SK-N-SH (cell line): Measurements from ENCODE around the gene CYB561D1. TPM values are rescaled to one million over a fixed set of nuclear protein-coding genes. Genes with fewer than 3 reads are reported as not detected.
A peak's percentile ranks its signal among the peaks of the same experiment; 100 is the strongest.
"Not testable (repeated sequence)": the region's sequence is repeated elsewhere in the genome, so short reads cannot be mapped to it uniquely, and the experiment has no call there.

Experiments used
- CTCF ChIA-PET: fragments of 300-600, 350-600 bp; formaldehyde crosslinking; extraction: SDS; loops from one replicate; lab custom pipeline; 2021; lab: Yijun Ruan, JAX
- POLR2A ChIA-PET: fragments of 350-600 bp; sonication (Branson Sonifier 250); formaldehyde crosslinking; extraction: SDS; loops from one replicate; lab custom pipeline; 2020; ENCODE audit warnings: antibody characterized with exemption, inconsistent platforms; lab: Yijun Ruan, JAX
- DNase-seq: peaks from one replicate; pipeline ENCODE4 v3.0.0; 2012
- H2AFZ ChIP-seq: fragments of 200-600 bp; sonication (generic); 2 replicates; pipeline ENCODE4 v1.8.1; 2016; ENCODE audit warnings: antibody characterized with exemption, mild to moderate bottlenecking, low read depth
- H3F3A ChIP-seq: fragments of 200-600 bp; sonication (generic); replicated peaks from 2 replicates; pipeline ENCODE3; 2016; ENCODE audit warnings: antibody characterized with exemption, mild to moderate bottlenecking; ENCODE audit not compliant: insufficient read depth
- H3K27ac ChIP-seq, 2 experiments: fragments of 200-500 bp in 1 of 2; fragments of 200-600 bp in 1 of 2; sonication (Bioruptor generic) in 1 of 2; sonication (generic), shearing (Covaris generic) in 1 of 2; 2 replicates each; pipeline versions ENCODE4 v1.5.1 to v1.6.1; 2014 to 2016; ENCODE audit warnings: low read depth in 2 of 2, inconsistent platforms in 1 of 2, low read length in 1 of 2, mild to moderate bottlenecking in 1 of 2, mixed read lengths in 1 of 2
- H3K27me3 ChIP-seq: fragments of 200-600 bp; sonication (generic), shearing (Covaris generic); 2 replicates; pipeline ENCODE4 v1.6.1; 2016; ENCODE audit warnings: mixed run types; ENCODE audit not compliant: insufficient read depth
- H3K36me3 ChIP-seq, 2 experiments: fragments of 200-500 bp in 1 of 2; fragments of 200-600 bp in 1 of 2; sonication (Bioruptor generic) in 1 of 2; sonication (generic) in 1 of 2; replicated peaks in 1 of 2; 2 replicates each; pipeline versions ENCODE3 to v1.5.1; 2014 to 2016; ENCODE audit warnings: low read length in 1 of 2, mild to moderate bottlenecking in 1 of 2; ENCODE audit not compliant: insufficient read depth in 2 of 2, control insufficient read depth in 1 of 2
- H3K4me1 ChIP-seq, 2 experiments: fragments of 200-500 bp in 1 of 2; fragments of 200-600 bp in 1 of 2; sonication (Bioruptor generic) in 1 of 2; sonication (generic), shearing (Covaris generic) in 1 of 2; 2 replicates each; pipeline versions ENCODE4 v1.5.1 to v1.6.1; 2014 to 2016; ENCODE audit warnings: low read depth in 1 of 2, low read length in 1 of 2, mixed run types in 1 of 2; ENCODE audit not compliant: insufficient read depth in 2 of 2, control insufficient read depth in 1 of 2
- H3K4me2 ChIP-seq: fragments of 200-600 bp; sonication (generic), shearing (Covaris generic); 2 replicates; pipeline ENCODE4 v1.6.1; 2017; ENCODE audit warnings: mixed run types
- H3K4me3 ChIP-seq, 2 experiments: fragments of 200-500 bp in 1 of 2; fragments of 200-600 bp in 1 of 2; sonication (Bioruptor generic) in 1 of 2; sonication (generic), shearing (Covaris generic) in 1 of 2; 2 replicates each; pipeline versions ENCODE4 v1.5.1 to v1.8.1; 2014 to 2016; ENCODE audit warnings: low read depth in 2 of 2, inconsistent platforms in 1 of 2, low read length in 1 of 2, mild to moderate bottlenecking in 1 of 2, mixed read lengths in 1 of 2, moderate library complexity in 1 of 2
- H3K79me2 ChIP-seq: fragments of 200-600 bp; sonication (generic); 2 replicates; pipeline ENCODE4 v1.8.1; 2017; ENCODE audit warnings: mild to moderate bottlenecking; ENCODE audit not compliant: insufficient read depth
- H3K9ac ChIP-seq: fragments of 200-600 bp; sonication (generic); 2 replicates; pipeline ENCODE4 v1.6.1; 2017; ENCODE audit warnings: mixed run types
- H3K9me2 ChIP-seq: fragments of 200-600 bp; sonication (generic); 2 replicates; pipeline ENCODE4 v1.6.1; 2017; ENCODE audit warnings: mixed run types
- H3K9me3 ChIP-seq: fragments of 200-600 bp; sonication (generic); 2 replicates; pipeline ENCODE4 v1.6.1; 2017; ENCODE audit warnings: mixed run types, mild to moderate bottlenecking, moderate library complexity
- H4K20me1 ChIP-seq: fragments of 200-600 bp; sonication (generic); 2 replicates; pipeline ENCODE4 v1.6.1; 2017; ENCODE audit warnings: mild to moderate bottlenecking, mixed run types; ENCODE audit not compliant: insufficient read depth
- ELF1 ChIP-seq: IDR thresholded peaks from 2 replicates; pipeline ENCODE4 v1.4.0; 2012
- FOXJ3 ChIP-seq: sonication (generic); formaldehyde crosslinking; IDR thresholded peaks from 2 replicates; pipeline ENCODE4 v1.5.1; 2020; ENCODE audit warnings: mild to moderate bottlenecking, missing genetic modification reagents
- JUND ChIP-seq: IDR thresholded peaks from 2 replicates; pipeline ENCODE4 v1.4.0; 2012
- MAX ChIP-seq: IDR thresholded peaks from 2 replicates; pipeline ENCODE4 v1.4.0; 2012; ENCODE audit warnings: low read depth
- MEF2A ChIP-seq: IDR thresholded peaks from 2 replicates; pipeline ENCODE4 v1.4.0; 2012; ENCODE audit warnings: low read depth, borderline replicate concordance
- MXI1 ChIP-seq: IDR thresholded peaks from 2 replicates; pipeline ENCODE4 v1.6.1; 2012; ENCODE audit warnings: mild to moderate bottlenecking, low read depth, low read length, improper control_type of control experiment
- NFIC ChIP-seq: IDR thresholded peaks from 2 replicates; pipeline ENCODE4 v1.4.0; 2012; ENCODE audit warnings: borderline replicate concordance
- NRF1 ChIP-seq: IDR thresholded peaks from 2 replicates; pipeline ENCODE4 v1.6.1; 2012; ENCODE audit warnings: low read depth, mild to moderate bottlenecking, low read length
- RCOR1 ChIP-seq: fragments of 150-350 bp; IDR thresholded peaks from 2 replicates; pipeline ENCODE4 v1.6.1; 2017; ENCODE audit warnings: antibody characterized with exemption, low read length
- REST ChIP-seq: IDR thresholded peaks from 2 replicates; pipeline ENCODE4 v1.6.1; 2012; ENCODE audit warnings: mild to moderate bottlenecking, low read depth, low read length, moderate library complexity
- RXRA ChIP-seq: IDR thresholded peaks from 2 replicates; pipeline ENCODE4 v1.4.0; 2012; ENCODE audit warnings: low read depth, mild to moderate bottlenecking, borderline replicate concordance
- SIN3A ChIP-seq: IDR thresholded peaks from 2 replicates; pipeline ENCODE4 v1.6.1; 2012; ENCODE audit warnings: low read depth, mild to moderate bottlenecking, low read length, moderate library complexity, borderline replicate concordance
- TCF12 ChIP-seq: IDR thresholded peaks from 2 replicates; pipeline ENCODE4 v1.4.0; 2012
- USF2 ChIP-seq: fragments of 150-350 bp; IDR thresholded peaks from 2 replicates; pipeline ENCODE4 v1.6.1; 2017; ENCODE audit warnings: antibody characterized with exemption, low read length, low read depth, borderline replicate concordance
- WGBS: methylation state at CpG from one replicate; pipeline ENCODE4 v1.1.6; 2017; ENCODE audit warnings: low lambda C conversion rate; 5-methylcytosine and 5-hydroxymethylcytosine counted together
- polyA plus RNA-seq, 3 experiments: library from polyadenylated mRNA; depleted of rRNA; stranded (reverse); fragments of >200 nt; gene quantifications; 2 replicates each; pipeline ENCODE4 v1.2.3, GENCODE V29; 2012

The CYB561D1 gene
- polyA plus RNA-seq, 1 of the 3 experiments (the other 2 are of a cell fraction), result 5.4 TPM

- no peak for TF ChIP-seq REST
These were observed 21.1 kb upstream of the CYB561D1 start (continued) for GRCh38 chr1:109472779-109473178.

GRCh38 chr1:109473284-109474057 lies 20.4 kb upstream of the CYB561D1 start:
- H2AFZ ChIP-seq, H3K36me3 ChIP-seq, H3K4me2 ChIP-seq, H3K9me3 ChIP-seq, H4K20me1 ChIP-seq, H3F3A ChIP-seq, H3K27ac ChIP-seq, H3K9me2 ChIP-seq, H3K79me2 ChIP-seq, POLR2A ChIA-PET, H3K4me3 ChIP-seq, H3K4me1 ChIP-seq, H3K9ac ChIP-seq: not testable (repeated sequence)
- H3K27me3 ChIP-seq, result peaks cover 93% of the 10 kb centered on the region
- WGBS, result 32% methylated on average over 12 of the region's 12 CpGs
- DNase-seq, result peak; percentile 3
- CTCF ChIA-PET, result interaction anchor here (0.8 to 1.5 kb wide), 6 partner anchors 10 to 59 kb away, joined by 3 to 6 read pairs (median 3); partner anchors contain the start of gene ATXN7L2

GRCh38 chr1:109474697-109475096 lies 19.2 kb upstream of the CYB561D1 start:
- H3K4me1 ChIP-seq, result no peaks in the 10 kb centered on the region; a peak in 1 of 4 replicates
- H3K27me3 ChIP-seq, result peaks cover 93% of the 10 kb centered on the region
- H3K27ac ChIP-seq, result no peak overlapping the region
- CTCF ChIA-PET, result interaction anchor here (1.5 to 2.1 kb wide), 2 partner anchors 26 to 58 kb away, joined by 3 to 10 read pairs; no protein-coding TSS in a partner anchor
- WGBS, result 16% methylated on average over 1 of the region's 1 CpG
- no peaks in the 10 kb centered on the region for H3K9me2 ChIP-seq
- no peak overlapping the region for H3K4me2 ChIP-seq
- H3K9me3 ChIP-seq, result no peaks in the 10 kb centered on the region
- no peak overlapping the region for H3K4me3 ChIP-seq
- no peaks in the 10 kb centered on the region for H3K36me3 ChIP-seq
- no peak overlapping the region for H3K9ac ChIP-seq
- H3K79me2 ChIP-seq, result no peaks in the 10 kb centered on the region
- DNase-seq, result no peak
- no peak overlapping the region for H2AFZ ChIP-seq
- TF ChIP-seq JUND, result no peak
- no peak for TF ChIP-seq NFIC
- no peak for TF ChIP-seq TCF12
- TF ChIP-seq RXRA, result no peak
- no peak for TF ChIP-seq FOXJ3 (CRISPR knock-in tag)
- TF ChIP-seq MEF2A, result no peak
- TF ChIP-seq USF2, result no peak
- TF ChIP-seq SIN3A, result no peak
- TF ChIP-seq ELF1, result no peak
- TF ChIP-seq MAX, result no peak
- no peak for TF ChIP-seq RCOR1
- TF ChIP-seq NRF1, result no peak
- TF ChIP-seq MXI1, result no peak
- POLR2A ChIA-PET, result no interaction called here
- H4K20me1 ChIP-seq, result no peaks in the 10 kb centered on the region
- no peaks in the 10 kb centered on the region for H3F3A ChIP-seq
